CD8-positive, alpha-beta memory T cell (primary cell): ENCODE results near the gene SPC24. TPM values are rescaled to one million over a fixed set of nuclear protein-coding genes. Genes with fewer than 3 reads are reported as not detected.
"Not testable (repeated sequence)": the region's sequence is repeated elsewhere in the genome, so short reads cannot be mapped to it uniquely, and the experiment has no call there.

ENCODE experiments used
- CTCF ChIA-PET: fragments of 350-600 bp; sonication (Branson Sonifier 250); formaldehyde crosslinking; loops from one replicate; lab custom pipeline; 2021; ENCODE audit warnings: antibody characterized with exemption; lab: Charles Lee
- POLR2A ChIA-PET: fragments of 350-600 bp; sonication (Branson Sonifier 250); formaldehyde crosslinking; loops from one replicate; lab custom pipeline; 2021; ENCODE audit warnings: antibody characterized with exemption; lab: Charles Lee
- DNase-seq, 5 donors: peaks; one replicate each; pipeline versions ENCODE4 v3.0.0 to v3.0.0-alpha.2; 2020 to 2022; ENCODE audit warnings: mixed read lengths in 1 of 5
- H3K27ac ChIP-seq: one replicate; pipeline ENCODE4 v1.7.0; 2013; ENCODE audit warnings: low read depth, mild to moderate bottlenecking, low read length, moderate library complexity
- H3K27me3 ChIP-seq: 2 replicates; pipeline ENCODE4 v1.7.0; 2013; ENCODE audit warnings: low read length, mild to moderate bottlenecking; ENCODE audit not compliant: insufficient read depth, poor library complexity, severe bottlenecking
- H3K36me3 ChIP-seq: 2 replicates; pipeline ENCODE4 v1.7.0; 2013; ENCODE audit warnings: mild to moderate bottlenecking, low read length, moderate library complexity; ENCODE audit not compliant: insufficient read depth
- H3K4me1 ChIP-seq: 2 replicates; pipeline ENCODE4 v1.7.0; 2013; ENCODE audit warnings: mild to moderate bottlenecking, low read length, moderate library complexity; ENCODE audit not compliant: insufficient read depth
- H3K4me3 ChIP-seq: 2 replicates; pipeline ENCODE4 v1.7.0; 2013; ENCODE audit warnings: mild to moderate bottlenecking, low read length
- H3K9me3 ChIP-seq: 2 replicates; pipeline ENCODE4 v1.7.0; 2013; ENCODE audit warnings: mild to moderate bottlenecking, low read length
- H3K27ac Mint-ChIP-seq, 8 donors: one replicate each; pipeline ENCODE4 v1.8.0; 2020 to 2021; ENCODE audit warnings: mixed read lengths in 8 of 8, mild to moderate bottlenecking in 6 of 8, inconsistent platforms in 3 of 8, moderate library complexity in 3 of 8
- H3K27me3 Mint-ChIP-seq, 2 donors: one replicate each; pipeline ENCODE4 v1.8.0; 2020 to 2021; ENCODE audit warnings: mixed read lengths in 2 of 2, mild to moderate bottlenecking in 1 of 2, moderate library complexity in 1 of 2
- H3K36me3 Mint-ChIP-seq, 3 donors: one replicate each; pipeline ENCODE4 v1.8.0; 2020 to 2021; ENCODE audit warnings: mixed read lengths in 3 of 3, inconsistent platforms in 1 of 3, mild to moderate bottlenecking in 1 of 3
- H3K4me1 Mint-ChIP-seq, 3 donors: one replicate each; pipeline ENCODE4 v1.8.0; 2020 to 2021; ENCODE audit warnings: mixed read lengths in 3 of 3, inconsistent platforms in 1 of 3, mild to moderate bottlenecking in 1 of 3
- H3K4me3 Mint-ChIP-seq, 7 donors: one replicate each; pipeline ENCODE4 v1.8.0; 2020 to 2021; ENCODE audit warnings: mixed read lengths in 7 of 7, mild to moderate bottlenecking in 6 of 7, moderate library complexity in 4 of 7, inconsistent platforms in 2 of 7
- H3K9me3 Mint-ChIP-seq, 5 donors: one replicate each; pipeline ENCODE4 v1.8.0; 2020 to 2022; ENCODE audit warnings: mixed read lengths in 5 of 5, mild to moderate bottlenecking in 3 of 5, moderate library complexity in 2 of 5, inconsistent platforms in 1 of 5
- polyA plus RNA-seq: library from polyadenylated mRNA; unstranded; fragments of 300-500 nt; fragmentation: Illumina TruSeq; gene quantifications from one replicate; pipeline ENCODE4 v1.2.3, GENCODE V29; 2021
- total RNA-seq, 2 experiments: library from RNA; stranded (reverse); gene quantifications; one replicate each; pipeline ENCODE4 v1.2.3, GENCODE V29; 2021

Gene SPC24
- total and polyA plus RNA-seq, 3 experiments from 2014 or later, result 35.3 to 37.2 TPM; not detected in 1

DNA sequence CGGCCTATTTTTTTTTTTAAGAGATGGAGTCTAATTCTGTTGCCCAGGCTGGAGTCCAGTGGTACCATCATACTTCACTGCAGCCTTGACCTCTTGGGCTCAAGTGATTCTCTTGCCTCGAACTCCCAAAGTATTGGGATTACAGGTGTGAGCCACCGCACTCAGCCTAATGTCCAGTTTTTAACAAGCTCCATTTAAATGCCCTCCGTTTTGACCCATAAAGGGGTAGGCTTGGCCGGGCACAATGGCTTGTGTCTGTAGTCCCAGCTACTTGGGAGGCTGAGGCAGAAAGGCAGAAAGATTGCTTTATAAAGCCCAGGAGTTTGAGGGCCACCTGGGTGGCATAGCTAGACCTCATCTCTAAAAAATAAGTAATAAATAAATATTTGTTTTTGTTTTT is 54.5 kb downstream of the SPC24 start:
- CTCF ChIA-PET, result no interaction called here
- Mint-ChIP-seq H3K4me1 (peaks cover 12 to 19% (median 14%) of the 10 kb centered on the region in 3 donors), H3K27me3 (no peaks in the 10 kb centered on the region), H3K4me3 (peak overlapping the region in 1 of 7 donors; percentile 13), H3K27ac (peak overlapping the region in 1 of 8 donors; percentile 84), H3K9me3 (peaks cover 0 to 4% (median 0%) of the 10 kb centered on the region in 5 donors), H3K36me3 (peaks cover 13 to 40% (median 14%) of the 10 kb centered on the region in 3 donors)
- H3K27ac ChIP-seq, result no peak overlapping the region
- no peak overlapping the region for H3K4me3 ChIP-seq
- no peak for DNase-seq
- peaks cover 22% of the 10 kb centered on the region for H3K36me3 ChIP-seq
- POLR2A ChIA-PET, result no interaction called here
- H3K27me3 ChIP-seq, result no peaks in the 10 kb centered on the region
- no peaks in the 10 kb centered on the region for H3K9me3 ChIP-seq
- H3K4me1 ChIP-seq, result peaks cover 7% of the 10 kb centered on the region

DNA sequence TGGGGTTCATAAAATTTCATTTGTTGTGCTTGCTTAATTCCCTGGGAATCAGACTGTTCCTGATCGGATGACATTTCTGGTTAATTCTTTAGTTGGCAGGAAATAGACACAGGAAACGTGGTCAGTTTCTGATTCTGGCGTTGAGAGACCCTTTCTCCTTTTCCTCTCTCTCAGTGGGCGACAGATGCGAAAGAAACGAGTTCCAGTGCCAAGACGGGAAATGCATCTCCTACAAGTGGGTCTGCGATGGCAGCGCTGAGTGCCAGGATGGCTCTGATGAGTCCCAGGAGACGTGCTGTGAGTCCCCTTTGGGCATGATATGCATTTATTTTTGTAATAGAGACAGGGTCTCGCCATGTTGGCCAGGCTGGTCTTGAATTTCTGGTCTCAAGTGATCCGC is 55.5 kb downstream of the SPC24 start:
- Mint-ChIP-seq H3K9me3 (peaks cover 0 to 4% (median 0%) of the 10 kb centered on the region in 5 donors), H3K4me3 (no peak overlapping the region), H3K36me3 (peaks cover 13 to 36% (median 14%) of the 10 kb centered on the region in 3 donors), H3K27ac (peak overlapping the region in 6 of 8 donors; percentile 12 to 74 (median 59)), H3K27me3 (no peaks in the 10 kb centered on the region), H3K4me1 (peaks cover 19 to 28% (median 23%) of the 10 kb centered on the region in 3 donors)
- H3K4me1 ChIP-seq, result peaks cover 17% of the 10 kb centered on the region
- no peaks in the 10 kb centered on the region for H3K9me3 ChIP-seq
- peaks cover 22% of the 10 kb centered on the region for H3K36me3 ChIP-seq
- POLR2A ChIA-PET, result no interaction called here
- H3K4me3 ChIP-seq, result no peak overlapping the region
- no peak overlapping the region for H3K27ac ChIP-seq
- no peaks in the 10 kb centered on the region for H3K27me3 ChIP-seq
- CTCF ChIA-PET, result no interaction called here
- no peak for DNase-seq

DNA sequence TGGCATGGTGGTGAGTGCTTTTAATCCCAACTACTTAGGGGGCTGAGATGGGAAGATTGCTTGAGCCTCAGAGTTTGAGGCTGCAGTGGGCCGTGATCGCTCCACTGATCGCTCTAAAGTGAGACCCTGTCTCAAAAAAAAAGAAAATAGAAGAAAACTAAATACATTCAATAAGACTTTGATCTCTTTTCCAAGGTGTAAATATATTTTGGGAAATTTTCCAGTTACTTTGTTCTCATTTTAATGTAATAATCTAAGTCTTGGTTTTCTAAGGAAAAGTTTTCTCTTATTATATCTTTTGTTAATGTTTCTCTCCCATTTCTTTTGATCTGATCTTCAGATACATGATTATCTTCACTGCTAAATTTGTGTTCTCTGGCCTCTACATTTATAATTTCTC is 56.7 kb downstream of the SPC24 start:
- Mint-ChIP-seq H3K4me3 (no peak overlapping the region), H3K27me3 (no peaks in the 10 kb centered on the region), H3K27ac (peak overlapping the region in 2 of 8 donors; percentile 8 to 20), H3K9me3 (peaks cover 0 to 4% (median 0%) of the 10 kb centered on the region in 5 donors), H3K4me1 (peaks cover 26 to 37% (median 31%) of the 10 kb centered on the region in 3 donors), H3K36me3 (peaks cover 13 to 34% (median 14%) of the 10 kb centered on the region in 3 donors)
- H3K4me1 ChIP-seq, result peaks cover 26% of the 10 kb centered on the region
- H3K27ac ChIP-seq, result no peak overlapping the region
- peaks cover 16% of the 10 kb centered on the region for H3K36me3 ChIP-seq
- H3K4me3 ChIP-seq, result no peak overlapping the region
- CTCF ChIA-PET, result no interaction called here
- H3K9me3 ChIP-seq, result no peaks in the 10 kb centered on the region
- POLR2A ChIA-PET, result no interaction called here
- DNase-seq, result no peak
- no peaks in the 10 kb centered on the region for H3K27me3 ChIP-seq

DNA sequence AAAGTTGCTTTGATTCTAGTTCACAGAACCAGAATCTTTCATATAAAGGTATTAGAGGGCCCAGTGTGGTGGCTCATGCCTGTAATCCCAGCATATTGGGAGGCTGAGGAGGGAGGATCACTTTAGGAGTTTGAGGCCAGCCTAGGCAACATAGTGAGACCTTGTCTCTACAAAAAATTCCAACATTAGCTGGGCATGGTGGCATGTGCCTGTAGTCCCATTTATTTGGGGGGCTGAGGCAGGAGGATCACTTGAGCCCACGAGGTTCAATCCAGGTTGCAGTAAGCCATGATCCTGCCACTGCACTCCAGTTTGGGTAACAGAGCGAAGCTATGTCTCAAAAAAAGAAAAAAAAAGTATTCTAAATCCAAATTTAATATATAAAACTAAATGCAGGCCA is 57.3 kb downstream of the SPC24 start:
- DNase-seq, result no peak
- Histone ChIP-seq H3K27me3 (no peaks in the 10 kb centered on the region), H3K4me1 (peaks cover 26% of the 10 kb centered on the region), H3K27ac (no peak overlapping the region), H3K36me3 (peaks cover 14% of the 10 kb centered on the region), H3K9me3 (no peaks in the 10 kb centered on the region), H3K4me3 (no peak overlapping the region)
- Mint-ChIP-seq H3K9me3 (peaks cover 0 to 4% (median 0%) of the 10 kb centered on the region in 5 donors), H3K27ac (peak overlapping the region in 1 of 8 donors; percentile 29), H3K4me1 (peaks cover 26 to 41% (median 36%) of the 10 kb centered on the region in 3 donors), H3K4me3 (no peak overlapping the region), H3K36me3 (peaks cover 11 to 30% (median 14%) of the 10 kb centered on the region in 3 donors), H3K27me3 (no peaks in the 10 kb centered on the region)
- POLR2A ChIA-PET, result no interaction called here
- CTCF ChIA-PET, result no interaction called here

DNA sequence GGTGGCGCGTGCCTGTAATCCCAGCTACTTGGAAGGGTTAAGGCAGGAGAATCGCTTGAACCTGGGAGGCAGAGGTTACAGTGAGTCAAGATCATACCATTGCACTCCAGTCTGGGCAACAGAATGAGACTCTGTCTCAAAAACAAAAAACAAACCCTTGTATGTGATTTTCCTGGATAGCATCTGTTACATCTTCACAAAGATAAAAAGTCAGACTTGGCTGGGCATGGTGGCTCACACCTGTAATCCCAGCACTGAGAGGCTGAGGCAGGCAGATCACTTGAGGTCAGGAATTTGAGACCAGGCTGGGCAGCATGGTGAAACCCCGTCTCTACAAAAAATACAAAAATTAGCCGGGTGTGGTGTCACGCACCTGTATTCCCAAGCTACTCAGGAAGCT is 58.2 kb downstream of the SPC24 start:
- peaks cover 35% of the 10 kb centered on the region for H3K4me1 ChIP-seq
- H3K27ac ChIP-seq, H3K4me3 Mint-ChIP-seq, H3K4me3 ChIP-seq, H3K9me3 ChIP-seq, H3K27me3 Mint-ChIP-seq, H3K27me3 ChIP-seq, H3K9me3 Mint-ChIP-seq, DNase-seq, H3K36me3 ChIP-seq, POLR2A ChIA-PET: not testable (repeated sequence)
- Mint-ChIP-seq H3K4me1 (peaks cover 32 to 49% (median 43%) of the 10 kb centered on the region in 3 donors), H3K36me3 (peaks cover 11 to 21% (median 14%) of the 10 kb centered on the region in 3 donors), H3K27ac (peak overlapping the region in 4 of 8 donors; percentile 23 to 81 (median 40))
- CTCF ChIA-PET, result interaction anchor here (1.0 to 4.0 kb wide), 2 partner anchors 29 to 63 kb away, joined by 3 to 32 read pairs; no protein-coding TSS in a partner anchor

- Histone ChIP-seq H3K36me3 (peaks cover 6% of the 10 kb centered on the region), H3K27ac (peak overlapping the region; percentile 62), H3K9me3 (no peaks in the 10 kb centered on the region), H3K4me3 (peak overlapping the region; percentile 4), H3K27me3 (no peaks in the 10 kb centered on the region), H3K4me1 (peaks cover 45% of the 10 kb centered on the region)
- ChIA-PET CTCF (interaction anchor here (4.0 kb wide), 1 partner anchor 62 kb away, joined by 32 read pairs; no protein-coding TSS in a partner anchor), POLR2A (interaction anchor here (0.6 to 1.1 kb wide), 4 partner anchors 30 to 876 kb away, joined by 3 read pairs; no protein-coding TSS in a partner anchor)
- peak in 1 of 5 donors; percentile 26 for DNase-seq
- Mint-ChIP-seq H3K4me1 (peaks cover 41 to 59% (median 54%) of the 10 kb centered on the region in 3 donors), H3K4me3 (peak overlapping the region; percentile 14 to 82 (median 76)), H3K27ac (peak overlapping the region; percentile 90 to 98 (median 96)), H3K27me3 (no peaks in the 10 kb centered on the region), H3K36me3 (peaks cover 11 to 21% (median 14%) of the 10 kb centered on the region in 3 donors), H3K9me3 (peaks cover 0 to 4% (median 0%) of the 10 kb centered on the region in 5 donors)
Observed at GRCh38 chr19:11096210-11096841, 59.3 kb downstream of the SPC24 start.

Other genes starting within 250 kb of the SPC24 start
- gene YIPF2, start 227.1 kb downstream of the SPC24 start, total RNA-seq, result 10 to 100 TPM; 25.5 to 33.7 TPM
- 15.9 TPM for gene YIPF2, start 227.1 kb downstream of the SPC24 start, polyA plus RNA-seq
- 10 to 100 TPM; 22.3 to 27.0 TPM for gene TIMM29, start 227.0 kb downstream of the SPC24 start, total RNA-seq
- 36.6 TPM for gene TIMM29, start 227.0 kb downstream of the SPC24 start, polyA plus RNA-seq
- 100 to 1,000 TPM; 116 to 123 TPM for gene SMARCA4, start 194.8 kb downstream of the SPC24 start, total RNA-seq
- 38.7 TPM for gene SMARCA4, start 194.8 kb downstream of the SPC24 start, polyA plus RNA-seq
- gene LDLR, start 66.3 kb downstream of the SPC24 start, total RNA-seq, result 10 to 100 TPM; 27.7 to 35.1 TPM
- 8.2 TPM for gene LDLR, start 66.3 kb downstream of the SPC24 start, polyA plus RNA-seq
- gene KANK2, start 41.8 kb upstream of the SPC24 start, total RNA-seq, result 1 to 10 TPM; 2.0 to 2.3 TPM
- gene KANK2, start 41.8 kb upstream of the SPC24 start, polyA plus RNA-seq, result 0.16 TPM
- not detected for gene ANGPTL8, start 83.8 kb upstream of the SPC24 start, total RNA-seq
- not detected for gene ANGPTL8, start 83.8 kb upstream of the SPC24 start, polyA plus RNA-seq
- 1 to 10 TPM; 2.3 to 3.5 TPM for gene DOCK6, start 106.7 kb upstream of the SPC24 start, total RNA-seq
- 0.71 TPM for gene DOCK6, start 106.7 kb upstream of the SPC24 start, polyA plus RNA-seq
- not detected for gene TSPAN16, start 140.4 kb upstream of the SPC24 start, total RNA-seq
- gene TSPAN16, start 140.4 kb upstream of the SPC24 start, polyA plus RNA-seq, result not detected
- gene RAB3D, start 183.9 kb upstream of the SPC24 start, total RNA-seq, result 1 to 10 TPM; 3.2 to 4.5 TPM
- 3.7 TPM for gene RAB3D, start 183.9 kb upstream of the SPC24 start, polyA plus RNA-seq
- 10 to 100 TPM; 24.8 to 30.5 TPM for gene TMEM205, start 190.5 kb upstream of the SPC24 start, total RNA-seq
- gene TMEM205, start 190.5 kb upstream of the SPC24 start, polyA plus RNA-seq, result 75.9 TPM
- gene CCDC159, start 190.7 kb upstream of the SPC24 start, total RNA-seq, result 10 to 100 TPM; 14.2 to 14.6 TPM
- 30.1 TPM for gene CCDC159, start 190.7 kb upstream of the SPC24 start, polyA plus RNA-seq
- 1 to 10 TPM; 2.1 to 2.2 TPM for gene PLPPR2, start 199.7 kb upstream of the SPC24 start, total RNA-seq
- 1.2 TPM for gene PLPPR2, start 199.7 kb upstream of the SPC24 start, polyA plus RNA-seq
- gene SWSAP1, start 218.9 kb upstream of the SPC24 start, total RNA-seq, result 1 to 10 TPM; 2.1 to 2.2 TPM
- 7.0 TPM for gene SWSAP1, start 218.9 kb upstream of the SPC24 start, polyA plus RNA-seq
- 1 to 10 TPM; 3.4 to 3.6 TPM for gene EPOR, start 228.5 kb upstream of the SPC24 start, total RNA-seq
- 8.0 TPM for gene EPOR, start 228.5 kb upstream of the SPC24 start, polyA plus RNA-seq